Liver (tissue), 9 donors: ENCODE data around the gene CSPG4. TPM values are rescaled to one million over a fixed set of nuclear protein-coding genes. Genes with fewer than 3 reads are reported as not detected.
"Not testable (repeated sequence)": the region's sequence is repeated elsewhere in the genome, so short reads cannot be mapped to it uniquely, and the experiment has no call there.

Source experiments
- DNase-seq: peaks from one replicate; pipeline ENCODE4 v3.0.0-alpha.2; 2017; ENCODE audit warnings: low spot score
- H3K27ac ChIP-seq, 2 donors: one replicate each; pipeline ENCODE4 v1.7.0; 2013; ENCODE audit warnings: inconsistent platforms in 2 of 2, low read length in 2 of 2, control low read depth in 1 of 2, low read depth in 1 of 2, mild to moderate bottlenecking in 1 of 2
- H3K27me3 ChIP-seq, 4 donors: one replicate each; pipeline versions ENCODE4 v1.6.1 to v1.7.0; 2013; ENCODE audit warnings: low read length in 3 of 4, inconsistent platforms in 1 of 4, mild to moderate bottlenecking in 1 of 4, moderate library complexity in 1 of 4; ENCODE audit not compliant: control insufficient read depth in 4 of 4, insufficient read depth in 4 of 4
- H3K36me3 ChIP-seq, 4 donors: one replicate each; pipeline versions ENCODE4 v1.6.1 to v1.7.0; 2013; ENCODE audit warnings: low read length in 3 of 4, mild to moderate bottlenecking in 3 of 4, low read depth in 1 of 4, moderate library complexity in 1 of 4; ENCODE audit not compliant: control insufficient read depth in 4 of 4, insufficient read depth in 3 of 4
- H3K4me1 ChIP-seq, 4 donors: one replicate each; pipeline versions ENCODE4 v1.6.1 to v1.7.0; 2013; ENCODE audit warnings: low read length in 3 of 4, mild to moderate bottlenecking in 3 of 4, moderate library complexity in 1 of 4; ENCODE audit not compliant: control insufficient read depth in 4 of 4, insufficient read depth in 4 of 4
- H3K4me3 ChIP-seq, 3 donors: one replicate each; pipeline versions ENCODE4 v1.6.1 to v1.7.0; 2013; ENCODE audit warnings: low read length in 3 of 3, control low read depth in 1 of 3, low read depth in 1 of 3, mild to moderate bottlenecking in 1 of 3
- H3K9ac ChIP-seq, 2 donors: one replicate each; pipeline ENCODE4 v1.7.0; 2013; ENCODE audit warnings: low read length in 2 of 2, mild to moderate bottlenecking in 2 of 2, moderate library complexity in 2 of 2, control low read depth in 1 of 2, low read depth in 1 of 2
- H3K9me3 ChIP-seq, 4 donors: one replicate each; pipeline versions ENCODE4 v1.6.1 to v1.7.0; 2013; ENCODE audit warnings: low read length in 3 of 4; ENCODE audit not compliant: control insufficient read depth in 4 of 4
- ATF3 ChIP-seq: IDR thresholded peaks from 2 replicates; pipeline ENCODE4 v1.6.1; 2016; ENCODE audit warnings: antibody characterized with exemption
- CTCF ChIP-seq: fragments of 150-350 bp; IDR thresholded peaks from 2 replicates; pipeline ENCODE4 v1.5.1; 2017; ENCODE audit warnings: improper control_type of control experiment, low read depth, low read length; ENCODE audit not compliant: missing input control
- EGR1 ChIP-seq, 2 donors: IDR thresholded peaks; 2 replicates each; pipeline ENCODE4 v1.6.1; 2016 to 2018; ENCODE audit warnings: antibody characterized with exemption in 2 of 2, low read depth in 2 of 2
- FOXA1 ChIP-seq: IDR thresholded peaks from 2 replicates; pipeline ENCODE4 v1.6.1; 2016; ENCODE audit warnings: antibody characterized with exemption
- FOXA2 ChIP-seq: IDR thresholded peaks from 2 replicates; pipeline ENCODE4 v1.6.1; 2016; ENCODE audit warnings: antibody characterized with exemption
- GABPA ChIP-seq, 2 donors: IDR thresholded peaks in 1 of 2; conservative IDR thresholded peaks in 1 of 2; 2 replicates each; pipeline ENCODE4 v1.6.1; 2016; ENCODE audit warnings: antibody characterized with exemption in 2 of 2, mild to moderate bottlenecking in 1 of 2, moderate library complexity in 1 of 2
- HNF4A ChIP-seq, 2 donors: conservative IDR thresholded peaks; 2 replicates each; pipeline ENCODE4 v1.6.1; 2016; ENCODE audit warnings: antibody characterized with exemption in 2 of 2, mild to moderate bottlenecking in 2 of 2
- HNF4G ChIP-seq: IDR thresholded peaks from 2 replicates; pipeline ENCODE4 v1.6.1; 2016; ENCODE audit warnings: antibody characterized with exemption
- JUND ChIP-seq, 2 donors: IDR thresholded peaks; 2 replicates each; pipeline ENCODE4 v1.6.1; 2016; ENCODE audit warnings: antibody characterized with exemption in 2 of 2
- NR2F2 ChIP-seq: IDR thresholded peaks from 2 replicates; pipeline ENCODE4 v1.6.1; 2016; ENCODE audit warnings: antibody characterized with exemption
- RAD21 ChIP-seq, 2 donors: IDR thresholded peaks; 2 replicates each; pipeline ENCODE4 v1.6.1; 2016; ENCODE audit warnings: antibody characterized with exemption in 2 of 2, mild to moderate bottlenecking in 2 of 2
- REST ChIP-seq: IDR thresholded peaks from 2 replicates; pipeline ENCODE4 v1.6.1; 2016; ENCODE audit warnings: antibody characterized with exemption, mild to moderate bottlenecking
- RXRA ChIP-seq, 2 donors: IDR thresholded peaks; 2 replicates each; pipeline ENCODE4 v1.6.1; 2017 to 2018; ENCODE audit warnings: antibody characterized with exemption in 2 of 2, mild to moderate bottlenecking in 1 of 2
- SP1 ChIP-seq: IDR thresholded peaks from 2 replicates; pipeline ENCODE4 v1.6.1; 2018; ENCODE audit warnings: antibody characterized with exemption, mild to moderate bottlenecking
- TAF1 ChIP-seq: conservative IDR thresholded peaks from 2 replicates; pipeline ENCODE4 v1.6.1; 2016; ENCODE audit warnings: antibody characterized with exemption, mild to moderate bottlenecking
- YY1 ChIP-seq: IDR thresholded peaks from 2 replicates; pipeline ENCODE4 v1.6.1; 2016; ENCODE audit warnings: antibody characterized with exemption, mild to moderate bottlenecking
- WGBS: extraction: QIAGEN DNeasy Blood & Tissue Kit; methylation state at CpG from one replicate; pipeline ENCODE4 v1.1.7; 2013; 5-methylcytosine and 5-hydroxymethylcytosine counted together
- polyA plus RNA-seq, 2 donors: library from polyadenylated mRNA; stranded (reverse) in 1 of 2; unstranded in 1 of 2; fragments of 200-250 nt in 1 of 2; fragments of >200 nt in 1 of 2; fragmentation: Nextera tagmentation in 1 of 2; extraction: Ambion mirVana in 1 of 2; gene quantifications; one replicate each; pipeline versions ENCODE4 v1.2.1 to v1.2.3, GENCODE V29; 2013 to 2015
- total RNA-seq, 2 donors: library from RNA; depleted of rRNA; stranded (reverse); fragments of >200 nt; gene quantifications; one replicate each; pipeline ENCODE4 v1.2.3, GENCODE V29; 2014
- TF ChIP-seq, protein P1 (sequence below): IDR thresholded peaks from 2 replicates; pipeline ENCODE4 v1.6.1; 2016; ENCODE audit warnings: antibody characterized with exemption
- TF ChIP-seq, protein P2 (sequence below): IDR thresholded peaks from 2 replicates; pipeline ENCODE4 v1.6.1; 2016; ENCODE audit warnings: antibody characterized with exemption
- donor health status: healthy.
- donor health status: healthy.
- donor health status: healthy.
- donor health status: healthy.
- donor health status: healthy.

CSPG4 gene
- total and polyA plus RNA-seq, 4 donors, result 0.07 to 1.5 (median 0.76) TPM

- Histone ChIP-seq H3K27me3 (no peaks in the 10 kb centered on the region), H3K4me3 (no peak overlapping the region), H3K9ac (no peak overlapping the region), H3K4me1 (peaks cover 0 to 28% (median 21%) of the 10 kb centered on the region in 4 donors), H3K9me3 (no peaks in the 10 kb centered on the region), H3K27ac (no peak overlapping the region), H3K36me3 (no peaks in the 10 kb centered on the region)
- DNase-seq, result no peak
- whole genome bisulfite sequencing, result 90% methylated on average over 6 of the region's 6 CpGs
- TF ChIP-seq HNF4A (conservative IDR thresholded peaks at IDR 0.05) (no peak), ATF3 (no peak), FOXA1 (no peak)
These were observed 76.6 kb downstream of the CSPG4 start for GRCh38 chr15:75636026-75636425.

DNA sequence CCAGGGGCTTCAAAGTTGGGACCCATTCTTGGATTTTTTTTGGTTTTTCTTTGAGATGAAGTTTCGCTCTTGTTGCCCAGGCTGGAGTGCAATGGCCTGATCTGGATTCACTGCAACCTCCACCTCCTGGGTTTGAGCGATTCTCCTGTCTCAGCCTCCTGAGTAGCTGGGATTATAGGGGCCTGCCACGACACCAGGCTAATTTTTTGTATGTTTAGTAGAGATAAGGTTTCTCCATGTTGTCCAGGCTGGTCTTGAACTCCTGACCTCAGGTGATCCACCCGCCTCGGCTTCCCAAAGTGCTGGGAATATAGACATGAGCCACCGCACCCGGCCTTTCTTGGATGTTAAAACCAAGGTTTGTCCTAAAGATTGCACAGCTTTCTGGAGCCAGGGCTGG, 78.7 kb downstream of the CSPG4 start:
- H3K9me3 ChIP-seq, H3K27me3 ChIP-seq, H3K9ac ChIP-seq, H3K36me3 ChIP-seq, H3K27ac ChIP-seq, DNase-seq, H3K4me3 ChIP-seq: not testable (repeated sequence)
- H3K4me1 ChIP-seq, result peaks cover 0 to 17% (median 14%) of the 10 kb centered on the region in 4 donors
- WGBS, result 97% methylated on average over 7 of the region's 7 CpGs

GRCh38 chr15:75631935-75632334, 80.7 kb downstream of the CSPG4 start:
- H3K27me3 ChIP-seq, result no peaks in the 10 kb centered on the region
- H3K4me3 ChIP-seq, result no peak overlapping the region
- H3K9ac ChIP-seq, result no peak overlapping the region
- H3K4me1 ChIP-seq, result peaks cover 0 to 2% (median 0%) of the 10 kb centered on the region in 4 donors
- no peak for DNase-seq
- no peak overlapping the region for H3K27ac ChIP-seq
- TF ChIP-seq SP1, result no peak
- no peak for TF ChIP-seq RAD21 (IDR thresholded peaks at IDR 0.05)
- TF ChIP-seq REST, result no peak
- TF ChIP-seq, protein P1, sequence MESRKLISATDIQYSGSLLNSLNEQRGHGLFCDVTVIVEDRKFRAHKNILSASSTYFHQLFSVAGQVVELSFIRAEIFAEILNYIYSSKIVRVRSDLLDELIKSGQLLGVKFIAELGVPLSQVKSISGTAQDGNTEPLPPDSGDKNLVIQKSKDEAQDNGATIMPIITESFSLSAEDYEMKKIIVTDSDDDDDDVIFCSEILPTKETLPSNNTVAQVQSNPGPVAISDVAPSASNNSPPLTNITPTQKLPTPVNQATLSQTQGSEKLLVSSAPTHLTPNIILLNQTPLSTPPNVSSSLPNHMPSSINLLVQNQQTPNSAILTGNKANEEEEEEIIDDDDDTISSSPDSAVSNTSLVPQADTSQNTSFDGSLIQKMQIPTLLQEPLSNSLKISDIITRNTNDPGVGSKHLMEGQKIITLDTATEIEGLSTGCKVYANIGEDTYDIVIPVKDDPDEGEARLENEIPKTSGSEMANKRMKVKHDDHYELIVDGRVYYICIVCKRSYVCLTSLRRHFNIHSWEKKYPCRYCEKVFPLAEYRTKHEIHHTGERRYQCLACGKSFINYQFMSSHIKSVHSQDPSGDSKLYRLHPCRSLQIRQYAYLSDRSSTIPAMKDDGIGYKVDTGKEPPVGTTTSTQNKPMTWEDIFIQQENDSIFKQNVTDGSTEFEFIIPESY, result no peak
- TF ChIP-seq HNF4A (conservative IDR thresholded peaks at IDR 0.05), result no peak
- no peak for TF ChIP-seq EGR1 (IDR thresholded peaks at IDR 0.05; ENCODE audit: low read depth in 2 of 2)
- TF ChIP-seq JUND (IDR thresholded peaks at IDR 0.05), result no peak
- TF ChIP-seq TAF1, result no peak
- TF ChIP-seq ATF3, result no peak
- no peak for TF ChIP-seq HNF4G
- TF ChIP-seq CTCF, result no peak
- TF ChIP-seq YY1, result no peak
- no peak for TF ChIP-seq RXRA (IDR thresholded peaks at IDR 0.05)
- TF ChIP-seq GABPA (IDR thresholded peaks at IDR 0.05 in 1 of 2, conservative IDR thresholded peaks at IDR 0.05 in 1 of 2), result no peak
- no peak for TF ChIP-seq FOXA1
- TF ChIP-seq FOXA2, result no peak
- TF ChIP-seq, protein P2, sequence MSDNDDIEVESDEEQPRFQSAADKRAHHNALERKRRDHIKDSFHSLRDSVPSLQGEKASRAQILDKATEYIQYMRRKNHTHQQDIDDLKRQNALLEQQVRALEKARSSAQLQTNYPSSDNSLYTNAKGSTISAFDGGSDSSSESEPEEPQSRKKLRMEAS, result no peak
- no peak for TF ChIP-seq NR2F2
- H3K9me3 ChIP-seq, result no peaks in the 10 kb centered on the region
- no peaks in the 10 kb centered on the region for H3K36me3 ChIP-seq
